GM21367 (cell line): ENCODE results near the gene COPG2.

Experiments used
- ATAC-seq: cut with Tn5 transposase; IDR thresholded peaks from one replicate; pipeline ENCODE4 v1.9.1; 2021; ENCODE audit not compliant: unreplicated experiment

Gene COPG2

GRCh38 chr7:130500463-130500862 lies 168.1 kb downstream of the COPG2 start:
- ATAC-seq = no peak

GRCh38 chr7:130494431-130494858 lies 174.1 kb downstream of the COPG2 start:
- ATAC-seq = no peak

- no peak for ATAC-seq
These were observed 175.2 kb downstream of the COPG2 start for GRCh38 chr7:130493275-130493873.

- ATAC-seq = no peak
These were observed 175.8 kb downstream of the COPG2 start for GRCh38 chr7:130492523-130493274.

GRCh38 chr7:130491841-130492522 lies 176.6 kb downstream of the COPG2 start, which contains the start of gene MEST:
Gene MEST, plus strand, starts transcription at chr7:130492085. Its CDS starts 229 bp downstream, at chr7:130492314.
- no peak for ATAC-seq

GRCh38 chr7:130490888-130491804 lies 177.4 kb downstream of the COPG2 start:
- no peak for ATAC-seq

- no peak for ATAC-seq
These were observed 178.2 kb downstream of the COPG2 start for GRCh38 chr7:130490311-130490791.

- ATAC-seq = no peak
These were observed 179.2 kb downstream of the COPG2 start for GRCh38 chr7:130489140-130489983.

- no peak for ATAC-seq
These were observed 180.0 kb downstream of the COPG2 start for GRCh38 chr7:130488392-130489139.

GRCh38 chr7:130486954-130487436 lies 181.6 kb downstream of the COPG2 start:
- no peak for ATAC-seq

GRCh38 chr7:130486114-130486953 lies 182.2 kb downstream of the COPG2 start:
- ATAC-seq = no peak

GRCh38 chr7:130485734-130486113 lies 182.8 kb downstream of the COPG2 start:
- no peak for ATAC-seq

GRCh38 chr7:130483031-130483430 lies 185.5 kb downstream of the COPG2 start:
- ATAC-seq = no peak

- no peak for ATAC-seq
These were observed 186.7 kb downstream of the COPG2 start for GRCh38 chr7:130481898-130482297.

GRCh38 chr7:130479716-130480400 lies 188.7 kb downstream of the COPG2 start:
- no peak for ATAC-seq

- ATAC-seq = no peak
These were observed 189.6 kb downstream of the COPG2 start for GRCh38 chr7:130478991-130479390.

- ATAC-seq = peak; percentile 65
These were observed 192.0 kb downstream of the COPG2 start for GRCh38 chr7:130476297-130477150.
